H1 (cell line): Measurements from ENCODE around the gene SCN4A. TPM values are rescaled to one million over a fixed set of nuclear protein-coding genes. Genes with fewer than 3 reads are reported as not detected.

Source experiments
- CTCF ChIA-PET: fragments of 300-600 bp; sonication (Branson Sonifier 250); formaldehyde crosslinking; loops from one replicate; lab custom pipeline; 2021; ENCODE audit not compliant: partially characterized antibody; lab: Charles Lee
- POLR2A ChIA-PET: fragments of 300-600 bp; sonication (Branson Sonifier 250); formaldehyde crosslinking; loops from one replicate; lab custom pipeline; 2021; ENCODE audit warnings: inconsistent platforms; ENCODE audit not compliant: partially characterized antibody; lab: Charles Lee
- DNase-seq, 2 experiments: peaks; one replicate each; pipeline versions ENCODE4 v3.0.0 to v3.0.0-alpha.2; 2010 to 2022; ENCODE audit warnings: low spot score in 2 of 2, low read depth in 1 of 2, mixed read lengths in 1 of 2
- FAIRE-seq: peaks from 2 replicates; lab custom pipeline; 2011; peaks lifted over from hg19 to GRCh38; lab: Jason Lieb, UNC
- H2AFZ ChIP-seq: 2 replicates; pipeline ENCODE4 v1.8.1; 2012; ENCODE audit warnings: low read length, inconsistent platforms
- H2AK5ac ChIP-seq: 2 replicates; pipeline ENCODE4 v1.6.1; 2013; ENCODE audit warnings: low read depth, low read length
- H2BK120ac ChIP-seq: replicated peaks from 2 replicates; pipeline ENCODE3; 2013; ENCODE audit warnings: low read depth, low read length, inconsistent platforms
- H2BK12ac ChIP-seq: 2 replicates; pipeline ENCODE4 v1.6.1; 2013; ENCODE audit warnings: low read depth, low read length
- H2BK15ac ChIP-seq: 2 replicates; pipeline ENCODE4 v1.6.1; 2013; ENCODE audit warnings: low read length
- H2BK20ac ChIP-seq: 2 replicates; pipeline ENCODE4 v1.6.1; 2013; ENCODE audit warnings: low read length
- H2BK5ac ChIP-seq: 2 replicates; pipeline ENCODE4 v1.6.1; 2013; ENCODE audit warnings: low read depth, low read length
- H3K14ac ChIP-seq: 2 replicates; pipeline ENCODE4 v1.6.1; 2013; ENCODE audit warnings: inconsistent platforms; ENCODE audit not compliant: insufficient read length
- H3K18ac ChIP-seq: 2 replicates; pipeline ENCODE4 v1.6.1; 2013; ENCODE audit warnings: low read length; ENCODE audit errors: extremely low read depth
- H3K23ac ChIP-seq: 2 replicates; pipeline ENCODE4 v1.6.1; 2013; ENCODE audit warnings: inconsistent platforms; ENCODE audit not compliant: insufficient read length
- H3K23me2 ChIP-seq: 2 replicates; pipeline ENCODE4 v1.6.1; 2013; ENCODE audit warnings: low read depth, low read length
- H3K27ac ChIP-seq: 2 replicates; pipeline ENCODE4 v1.6.1; 2011; ENCODE audit warnings: low read depth, low read length, inconsistent platforms
- H3K27me3 ChIP-seq, 4 experiments: replicated peaks in 1 of 4; 1 replicate in 1 of 4; 2 replicates in 3 of 4; pipeline versions ENCODE4 v1.6.1 to v1.8.1; 2011 to 2013; ENCODE audit warnings: low read length in 3 of 4, mild to moderate bottlenecking in 3 of 4, inconsistent platforms in 2 of 4, mixed read lengths in 2 of 4, moderate library complexity in 1 of 4; ENCODE audit not compliant: control insufficient read depth in 3 of 4, insufficient read depth in 3 of 4; ENCODE audit errors: extremely low read depth in 1 of 4
- H3K36me3 ChIP-seq, 4 experiments: 2 replicates each; pipeline versions ENCODE4 v1.6.1 to v1.8.1; 2011 to 2013; ENCODE audit warnings: mild to moderate bottlenecking in 4 of 4, low read length in 3 of 4, moderate library complexity in 2 of 4, control low read depth in 1 of 4, inconsistent platforms in 1 of 4; ENCODE audit not compliant: insufficient read depth in 4 of 4, control insufficient read depth in 2 of 4
- H3K4ac ChIP-seq: replicated peaks from 2 replicates; pipeline ENCODE3; 2013; ENCODE audit warnings: low read length, low read depth, mixed read lengths, inconsistent platforms; ENCODE audit not compliant: insufficient read length
- H3K4me1 ChIP-seq, 4 experiments: replicated peaks in 1 of 4; 1 replicate in 1 of 4; 2 replicates in 3 of 4; pipeline versions ENCODE4 v1.6.1 to v1.8.1; 2011 to 2013; ENCODE audit warnings: low read length in 3 of 4, inconsistent platforms in 2 of 4, mixed read lengths in 1 of 4; ENCODE audit not compliant: insufficient read depth in 4 of 4, control insufficient read depth in 3 of 4
- H3K4me2 ChIP-seq, 2 experiments: 2 replicates each; pipeline versions ENCODE4 v1.6.1 to v1.8.1; 2011 to 2013; ENCODE audit warnings: low read depth in 2 of 2, low read length in 2 of 2, control low read depth in 1 of 2, inconsistent platforms in 1 of 2, mild to moderate bottlenecking in 1 of 2; ENCODE audit not compliant: insufficient read depth in 1 of 2
- H3K4me3 ChIP-seq, 4 experiments: fragments of 200-600, 300-600 bp in 1 of 4; sonication (generic), shearing (Covaris generic), sonication (Bioruptor Twin) in 1 of 4; 2 replicates each; pipeline versions ENCODE4 v1.5.1 to v1.8.1; 2011 to 2016; ENCODE audit warnings: low read length in 4 of 4, low read depth in 3 of 4, control low read depth in 2 of 4, inconsistent platforms in 2 of 4, mild to moderate bottlenecking in 2 of 4, mixed read lengths in 1 of 4, moderate library complexity in 1 of 4; ENCODE audit not compliant: insufficient read depth in 2 of 4; ENCODE audit errors: extremely low read depth in 1 of 4
- H3K56ac ChIP-seq: replicated peaks from 2 replicates; pipeline ENCODE3; 2013; ENCODE audit warnings: low read depth, mild to moderate bottlenecking, mixed read lengths, low read length, inconsistent platforms; ENCODE audit not compliant: insufficient read length
- H3K79me1 ChIP-seq: 2 replicates; pipeline ENCODE4 v1.6.1; 2013; ENCODE audit warnings: low read depth, low read length, control low read depth
- H3K79me2 ChIP-seq, 2 experiments: 2 replicates each; pipeline versions ENCODE4 v1.6.1 to v1.8.1; 2012 to 2013; ENCODE audit warnings: low read length in 2 of 2, mild to moderate bottlenecking in 2 of 2, inconsistent platforms in 1 of 2; ENCODE audit not compliant: insufficient read depth in 2 of 2, control insufficient read depth in 1 of 2
- H3K9ac ChIP-seq, 4 experiments: replicated peaks in 1 of 4; 1 replicate in 1 of 4; 2 replicates in 3 of 4; pipeline versions ENCODE4 v1.6.1 to v1.8.1; 2011 to 2013; ENCODE audit warnings: low read depth in 3 of 4, low read length in 3 of 4, control low read depth in 2 of 4, mild to moderate bottlenecking in 2 of 4, moderate library complexity in 2 of 4, inconsistent platforms in 1 of 4; ENCODE audit errors: extremely low read depth in 1 of 4
- H3K9me3 ChIP-seq, 2 experiments: 2 replicates each; pipeline versions ENCODE4 v1.6.1 to v1.8.1; 2012 to 2013; ENCODE audit warnings: mild to moderate bottlenecking in 2 of 2, moderate library complexity in 2 of 2, control low read depth in 1 of 2, inconsistent platforms in 1 of 2, low read depth in 1 of 2, low read length in 1 of 2, mixed read lengths in 1 of 2; ENCODE audit not compliant: insufficient read depth in 2 of 2
- H4K20me1 ChIP-seq, 2 experiments: replicated peaks in 1 of 2; 2 replicates each; pipeline versions ENCODE3 to v1.8.1; 2011 to 2013; ENCODE audit warnings: inconsistent platforms in 2 of 2, low read length in 2 of 2, mild to moderate bottlenecking in 1 of 2; ENCODE audit not compliant: insufficient read depth in 2 of 2, control insufficient read depth in 1 of 2
- H4K5ac ChIP-seq: 2 replicates; pipeline ENCODE4 v1.6.1; 2013; ENCODE audit warnings: low read length, low read depth, mixed read lengths, inconsistent platforms; ENCODE audit not compliant: insufficient read length
- H4K8ac ChIP-seq: 2 replicates; pipeline ENCODE4 v1.8.0; 2013; ENCODE audit warnings: mild to moderate bottlenecking, moderate library complexity, low read length, inconsistent platforms; ENCODE audit not compliant: insufficient read depth; ENCODE audit errors: extremely low read depth
- H4K91ac ChIP-seq: replicated peaks from 2 replicates; pipeline ENCODE3; 2013; ENCODE audit warnings: low read length, mixed read lengths, inconsistent platforms; ENCODE audit not compliant: insufficient read length
- CBX5 ChIP-seq: fragments of 300-800, 300-1000 bp; sonication (generic); IDR thresholded peaks from 2 replicates; pipeline ENCODE4 v1.7.1; 2016; ENCODE audit warnings: antibody characterized with exemption, low read length, low read depth
- GTF2F1 ChIP-seq: IDR thresholded peaks from 2 replicates; pipeline ENCODE4 v1.6.1; 2012; ENCODE audit warnings: low read depth, low read length, improper control_type of control experiment, borderline replicate concordance
- KDM5A ChIP-seq: fragments of 200-600 bp; IDR thresholded peaks from 2 replicates; pipeline ENCODE4 v1.7.1; 2012; ENCODE audit warnings: mild to moderate bottlenecking, low read length, inconsistent platforms, mixed read lengths
- NRF1 ChIP-seq: IDR thresholded peaks from 2 replicates; pipeline ENCODE4 v1.6.1; 2011; ENCODE audit warnings: mild to moderate bottlenecking, low read depth, low read length, improper control_type of control experiment
- SIN3A ChIP-seq, 2 experiments: IDR thresholded peaks in 1 of 2; conservative IDR thresholded peaks in 1 of 2; 2 replicates each; pipeline ENCODE4 v1.6.1; 2011 to 2012; ENCODE audit warnings: low read length in 2 of 2, improper control_type of control experiment in 1 of 2, low read depth in 1 of 2, mild to moderate bottlenecking in 1 of 2
- SP2 ChIP-seq: IDR thresholded peaks from 2 replicates; pipeline ENCODE4 v1.6.1; 2012; ENCODE audit warnings: mild to moderate bottlenecking, low read length, inconsistent platforms
- SRF ChIP-seq: IDR thresholded peaks from 2 replicates; pipeline ENCODE4 v1.6.1; 2011; ENCODE audit warnings: mild to moderate bottlenecking, low read depth, low read length, moderate library complexity
- TBP ChIP-seq: IDR thresholded peaks from 2 replicates; pipeline ENCODE4 v1.6.1; 2011; ENCODE audit warnings: low read depth, low read length, improper control_type of control experiment
- WGBS, 2 experiments: shearing (Covaris generic) in 1 of 2; methylation state at CpG; one replicate each; pipeline versions ENCODE4 v1.1.6 to v1.1.7; 2013 to 2015; ENCODE audit warnings: low lambda C conversion rate in 2 of 2, mixed read lengths in 2 of 2, inconsistent platforms in 1 of 2, low coverage in 1 of 2, missing lambda C conversion rate in 1 of 2; ENCODE audit not compliant: insufficient replicate concordance in 2 of 2, insufficient coverage in 1 of 2, insufficient read length in 1 of 2; ENCODE audit errors: extremely low coverage in 1 of 2, missing lambda C conversion rate in 1 of 2; 5-methylcytosine and 5-hydroxymethylcytosine counted together
- polyA plus RNA-seq, 7 experiments: library from polyadenylated mRNA; depleted of rRNA in 3 of 7; stranded (reverse) in 5 of 7; unstranded in 2 of 7; fragments of >200 nt in 5 of 7; fragments of 200-250 nt in 2 of 7; gene quantifications; 1 replicate in 5 of 7; 2 replicates in 1 of 7; 4 replicates in 1 of 7; pipeline versions ENCODE4 v1.2.1 to v1.2.3, GENCODE V29; 2011 to 2013; ENCODE audit warnings: missing spikeins in 2 of 7, mixed read lengths in 2 of 7
- total RNA-seq: library from RNA; stranded (reverse); fragmentation: NEBNext Ultra II Directional; extraction: Animal tissue kit (Norgen Biotek cat#: 25700); gene quantifications from 2 replicates; pipeline ENCODE4 v1.2.1, GENCODE V29; 2021

The SCN4A gene
- total and polyA plus RNA-seq, 2 of the 8 experiments (the other 6 are each of a cell fraction or from before 2014, with no cell fraction given): 5.0 to 8.5 TPM

- Histone ChIP-seq H3K4me3 (no peak overlapping the region), H3K4me1 (peaks cover 0 to 5% (median 3%) of the 10 kb centered on the region in 4 experiments; a peak in 5 of 7 replicates), H3K36me3 (no peaks in the 10 kb centered on the region), H2BK5ac (no peak overlapping the region), H2BK120ac (no peak overlapping the region), H3K4ac (no peak overlapping the region), H2AFZ (no peak overlapping the region), H3K79me1 (no peaks in the 10 kb centered on the region), H3K79me2 (no peaks in the 10 kb centered on the region), H4K91ac (no peak overlapping the region), H3K27ac (no peak overlapping the region), H3K27me3 (no peaks in the 10 kb centered on the region), H3K4me2 (no peak overlapping the region), H4K5ac (no peak overlapping the region)
- no peak for DNase-seq
- CTCF ChIA-PET: no interaction called here
- no peak for TF ChIP-seq KDM5A
- no peak for TF ChIP-seq SIN3A (conservative IDR thresholded peaks at IDR 0.05 in 1 of 2, IDR thresholded peaks at IDR 0.05 in 1 of 2; ENCODE audit: low read depth in 1 of 2, low read length in 2 of 2)
- TF ChIP-seq GTF2F1: no peak
- TF ChIP-seq SP2: no peak
- TF ChIP-seq SRF: no peak
- no peak for TF ChIP-seq CBX5
- TF ChIP-seq NRF1: no peak
- TF ChIP-seq TBP: no peak
- TF ChIP-seq, all 59 proteins: peak for 0
- no peaks in the 10 kb centered on the region for H3K9me3 ChIP-seq
- no peak overlapping the region for H3K14ac ChIP-seq
- no peak overlapping the region for H2BK20ac ChIP-seq
- H4K8ac ChIP-seq: no peak overlapping the region
- H2BK15ac ChIP-seq: no peak overlapping the region
- 88% methylated on average over 6 of the region's 6 CpGs; no CpG with 5 or more reads in 1 of the 2 experiments for WGBS, 2 experiments
- no peak overlapping the region for H3K23ac ChIP-seq
- POLR2A ChIA-PET: no interaction called here
- H3K23me2 ChIP-seq: no peaks in the 10 kb centered on the region
- H2BK12ac ChIP-seq: no peak overlapping the region
- H3K18ac ChIP-seq: no peak overlapping the region
- H3K9ac ChIP-seq: no peak overlapping the region
- H4K20me1 ChIP-seq: no peaks in the 10 kb centered on the region
- no peak for FAIRE-seq
- H2AK5ac ChIP-seq: no peak overlapping the region
- no peak overlapping the region for H3K56ac ChIP-seq
These were observed 42.7 kb upstream of the SCN4A start for GRCh38 chr17:64015447-64015846.
